Measurements from ENCODE around the gene SH3TC1.

The SH3TC1 gene

DNA sequence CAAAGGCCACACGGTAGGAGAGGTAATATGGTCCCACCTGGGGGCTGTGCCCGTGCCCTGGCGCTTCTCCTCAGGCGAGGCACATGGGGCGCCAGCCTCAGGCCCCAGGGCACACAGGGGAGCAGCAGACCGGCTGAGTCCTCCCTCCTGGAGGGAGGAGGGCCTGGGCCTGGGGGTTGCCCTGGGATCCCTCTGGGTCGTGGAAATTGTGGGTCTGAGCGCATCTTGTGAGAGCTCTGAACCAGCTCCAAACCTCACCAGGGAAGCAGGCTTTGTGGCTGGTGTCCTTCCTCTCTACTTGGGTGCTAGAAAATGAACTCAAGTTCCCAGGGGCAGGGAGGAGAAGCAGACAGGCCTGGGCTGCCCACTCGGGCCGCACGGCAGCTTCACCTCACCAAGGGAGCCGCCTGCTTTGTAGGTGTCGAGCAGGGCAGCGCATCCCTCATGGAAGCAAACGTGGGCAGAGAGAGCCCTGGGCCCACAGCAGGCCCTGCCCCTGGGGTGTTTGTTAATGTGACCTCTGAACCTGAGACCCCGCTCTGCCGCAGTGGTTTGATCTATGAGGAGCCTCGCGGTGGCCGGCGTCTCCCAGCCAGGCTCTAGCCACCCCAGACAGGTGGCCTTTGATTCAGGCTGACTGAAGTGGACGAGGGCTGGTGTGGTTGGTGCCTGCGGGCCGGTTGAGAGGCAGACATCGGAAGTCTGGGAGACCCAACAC lies 81.2 kb downstream of the SH3TC1 start:
- DNase-seq: no peak

GRCh38 chr4:8280876-8281440 lies 81.9 kb downstream of the SH3TC1 start:
- DNase-seq: no peak

DNA sequence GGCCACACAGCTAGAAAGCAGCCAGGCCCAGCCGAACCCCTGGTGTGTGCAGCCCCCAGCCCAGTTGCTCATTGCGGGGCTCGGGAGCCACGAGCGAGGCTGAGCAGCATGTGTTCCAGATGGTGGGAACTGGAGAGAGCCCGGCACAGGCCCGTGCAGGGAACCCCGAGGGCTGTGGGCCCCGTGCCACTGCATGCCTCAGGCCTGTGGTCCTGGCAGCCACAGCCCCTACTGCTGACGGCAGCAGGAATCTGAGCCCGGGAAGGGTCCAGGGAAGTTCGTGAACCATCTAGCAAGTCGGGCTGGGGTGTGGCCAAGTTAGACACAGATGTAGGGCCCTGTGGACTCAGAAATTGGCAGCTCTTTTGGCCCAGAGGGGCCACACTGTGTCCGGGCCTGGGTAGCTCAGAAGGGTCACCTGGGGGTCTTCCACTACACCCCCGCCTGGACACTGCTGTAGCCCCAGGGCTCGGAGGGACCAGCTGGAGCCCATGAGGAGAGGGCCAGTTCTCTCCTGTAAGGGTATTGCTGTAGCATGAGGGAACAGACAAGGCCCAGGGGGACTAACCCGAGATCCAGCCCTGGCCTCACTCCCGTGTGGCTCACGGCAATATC lies 82.5 kb downstream of the SH3TC1 start:
- no peak for DNase-seq

DNA sequence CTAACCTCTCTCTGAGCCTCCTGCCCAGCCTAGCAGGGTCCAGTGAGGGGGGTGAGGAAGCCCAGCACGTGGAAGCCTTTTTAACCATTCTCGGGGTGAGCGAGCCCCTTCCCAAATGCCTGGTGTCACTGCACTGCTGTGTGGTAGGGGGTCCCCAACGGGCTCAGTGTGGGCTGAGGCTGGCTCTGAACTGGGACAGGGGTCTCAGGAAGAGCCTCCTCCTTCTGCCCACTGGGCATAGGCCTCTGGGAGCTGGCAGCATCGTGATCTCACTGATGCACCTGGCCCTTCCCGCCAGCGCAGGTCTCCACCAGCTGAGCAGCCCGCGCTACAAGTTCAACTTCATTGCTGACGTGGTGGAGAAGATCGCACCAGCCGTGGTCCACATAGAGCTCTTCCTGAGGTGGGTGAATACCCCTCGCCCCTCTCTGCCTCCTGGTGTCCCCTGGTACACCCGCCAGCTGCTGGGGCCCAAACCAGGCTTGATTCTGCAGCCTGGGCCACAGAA lies 83.1 kb downstream of the SH3TC1 start:
- DNase-seq: no peak

DNA sequence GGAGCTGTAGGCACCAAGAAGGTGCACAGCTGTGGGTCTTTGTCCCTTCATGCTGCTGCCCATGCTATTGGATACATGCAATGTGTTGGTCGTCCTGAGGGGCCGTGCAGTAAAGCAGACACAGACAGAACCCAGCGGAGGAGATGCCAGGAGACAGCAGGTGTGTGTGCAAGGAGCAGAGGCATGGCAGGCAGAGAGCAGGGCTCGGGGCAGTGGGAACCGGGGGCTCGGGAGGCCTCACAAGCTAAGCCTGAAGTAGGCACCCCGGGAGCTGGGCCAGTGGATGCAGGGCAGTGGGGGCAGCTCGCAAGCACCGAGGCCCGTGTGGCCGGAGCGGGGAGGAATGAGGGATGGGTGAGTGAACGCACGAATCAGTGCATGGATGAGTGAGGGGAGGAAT lies 83.7 kb downstream of the SH3TC1 start:
- DNase-seq: no peak

- no peak for DNase-seq
These were observed 84.1 kb downstream of the SH3TC1 start for GRCh38 chr4:8283161-8283560.

DNA sequence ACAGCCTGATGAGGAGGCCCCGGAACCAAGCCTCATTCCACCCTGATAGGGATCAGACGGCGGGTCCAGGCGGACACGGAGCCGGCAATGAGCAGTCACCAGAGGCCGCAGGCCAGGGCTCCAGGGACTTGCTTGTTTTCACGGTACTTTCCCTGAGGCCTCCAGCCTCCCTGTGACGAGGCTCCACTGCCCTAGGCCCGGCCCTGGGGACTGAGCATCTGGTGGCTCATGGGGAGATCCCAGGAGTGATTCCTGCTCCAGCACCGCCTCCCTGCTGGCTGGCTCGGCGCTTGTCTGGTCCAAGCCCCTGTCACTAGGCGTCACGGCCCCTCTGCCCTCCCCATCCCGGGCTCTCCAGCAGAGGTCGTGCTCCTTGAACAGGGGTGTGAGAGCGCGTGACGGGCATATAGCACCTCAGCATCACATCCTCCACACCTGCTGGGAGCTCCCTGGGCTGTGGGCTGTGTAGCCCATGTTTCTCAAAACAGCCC lies 84.6 kb downstream of the SH3TC1 start:
- DNase-seq: no peak

GRCh38 chr4:8284391-8284790 lies 85.3 kb downstream of the SH3TC1 start:
- DNase-seq: no peak

DNA sequence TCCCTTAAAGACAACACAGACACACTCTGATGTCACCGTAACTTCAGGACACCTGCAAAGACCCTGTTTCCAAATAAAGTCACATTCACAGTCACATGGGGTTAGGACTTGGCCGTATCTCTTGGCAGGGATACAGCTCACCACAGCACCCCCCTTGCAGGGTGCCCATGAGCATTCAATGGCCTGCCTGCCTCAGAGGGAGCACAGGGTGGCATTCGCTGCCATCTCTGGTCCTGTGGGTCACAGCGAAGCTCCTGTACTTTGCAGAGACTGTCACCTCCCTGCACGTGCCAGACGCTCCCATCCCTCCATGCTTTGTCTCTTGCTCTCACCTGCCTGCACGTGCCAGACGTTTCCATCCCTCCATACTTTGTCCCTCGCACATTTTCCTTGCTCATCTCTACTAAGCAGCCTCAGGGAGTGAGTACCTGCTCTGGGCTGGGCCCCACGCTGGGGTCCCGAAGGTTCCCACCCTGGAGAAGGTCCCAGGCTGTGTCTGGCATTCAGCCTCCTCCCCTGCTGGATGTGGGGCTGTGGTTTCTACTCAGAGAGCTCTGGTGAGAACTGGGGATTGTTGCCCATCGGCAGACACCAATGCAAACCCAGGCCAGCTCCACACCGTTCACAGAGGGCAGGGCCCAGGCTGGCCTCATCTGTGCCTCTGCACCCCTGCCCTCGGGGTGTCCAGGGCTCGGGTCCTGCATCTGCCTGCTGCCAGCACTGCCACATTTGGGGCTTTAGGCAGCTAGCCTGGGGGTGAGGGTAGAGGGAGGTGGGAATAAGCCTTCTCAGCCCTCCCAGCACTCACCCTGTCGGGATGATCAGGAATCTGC lies 86.3 kb downstream of the SH3TC1 start:
- DNase-seq: no peak

GRCh38 chr4:8285976-8286718 lies 87.1 kb downstream of the SH3TC1 start:
- no peak for DNase-seq

DNA sequence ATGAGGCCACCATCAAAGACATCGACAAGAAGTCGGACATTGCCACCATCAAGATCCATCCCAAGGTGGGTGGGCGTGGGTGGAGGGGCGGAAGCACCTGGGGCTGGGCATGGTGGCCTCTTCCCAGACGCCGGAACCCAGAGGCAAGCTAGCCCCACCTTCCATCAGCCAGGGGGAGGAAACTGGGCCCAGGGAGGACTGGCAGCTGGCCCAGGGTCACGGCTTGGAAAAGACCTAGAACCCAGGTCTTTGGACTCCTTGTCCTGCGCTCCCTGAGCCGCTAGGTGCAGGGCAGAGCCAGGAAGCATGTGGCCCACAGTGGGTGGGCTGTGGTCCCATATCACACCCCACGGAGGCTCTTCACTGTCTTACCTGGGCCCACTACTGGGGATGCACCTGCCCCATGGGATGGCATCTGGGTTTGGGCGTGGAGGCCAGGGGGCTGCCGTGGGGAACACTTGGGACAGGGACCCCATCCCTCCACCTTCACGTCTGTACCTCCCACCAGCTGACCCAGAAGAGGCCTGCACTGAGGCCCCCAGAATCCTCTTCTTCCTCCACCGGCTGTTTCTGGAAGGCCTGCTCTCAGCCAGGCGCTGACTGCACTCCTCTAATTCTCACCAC lies 87.7 kb downstream of the SH3TC1 start:
- no peak for DNase-seq

DNA sequence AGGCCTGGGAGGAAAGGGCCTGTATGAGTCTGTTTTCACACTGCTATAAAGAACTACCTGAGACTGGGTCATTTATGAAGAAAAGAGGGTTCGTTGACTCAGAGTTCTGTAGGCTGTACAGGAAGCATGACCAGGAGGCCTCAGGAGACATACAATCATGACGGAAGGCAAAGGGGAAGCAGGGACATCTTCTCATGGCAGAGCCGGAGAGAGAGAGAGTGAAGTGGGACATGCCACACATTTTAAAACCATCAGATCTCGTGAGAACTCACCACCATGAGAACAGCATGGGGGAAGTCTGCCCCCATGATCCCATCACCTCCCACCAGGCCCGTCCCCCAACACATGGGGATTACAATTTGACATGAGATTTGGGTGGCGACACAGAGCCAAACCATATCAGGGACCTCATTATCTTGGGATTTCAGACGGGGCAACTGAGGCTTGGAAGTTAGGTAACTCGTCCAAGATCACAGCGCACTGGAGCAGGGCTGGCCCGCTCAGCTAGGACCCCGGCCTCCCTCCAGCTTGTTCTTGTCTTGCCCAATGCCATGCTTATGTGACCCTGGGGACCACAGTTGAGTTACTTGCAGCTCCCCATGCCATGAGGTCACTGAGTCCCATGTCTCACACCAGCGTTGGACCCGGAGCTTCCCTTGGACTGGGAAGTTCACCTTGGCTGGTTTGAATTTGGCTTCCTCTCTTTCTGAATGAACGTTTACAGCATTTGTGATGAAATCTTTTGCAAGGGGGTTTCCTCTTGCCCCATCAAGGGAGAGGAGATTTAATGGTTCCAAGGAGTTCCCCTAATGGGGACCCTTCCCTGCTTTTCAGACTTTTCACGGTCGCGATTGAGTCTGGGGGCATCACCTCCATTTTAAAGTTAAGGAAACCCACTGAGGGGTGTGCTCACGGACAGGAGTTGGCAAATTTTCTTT lies 88.5 kb downstream of the SH3TC1 start:
- DNase-seq: no peak

DNA sequence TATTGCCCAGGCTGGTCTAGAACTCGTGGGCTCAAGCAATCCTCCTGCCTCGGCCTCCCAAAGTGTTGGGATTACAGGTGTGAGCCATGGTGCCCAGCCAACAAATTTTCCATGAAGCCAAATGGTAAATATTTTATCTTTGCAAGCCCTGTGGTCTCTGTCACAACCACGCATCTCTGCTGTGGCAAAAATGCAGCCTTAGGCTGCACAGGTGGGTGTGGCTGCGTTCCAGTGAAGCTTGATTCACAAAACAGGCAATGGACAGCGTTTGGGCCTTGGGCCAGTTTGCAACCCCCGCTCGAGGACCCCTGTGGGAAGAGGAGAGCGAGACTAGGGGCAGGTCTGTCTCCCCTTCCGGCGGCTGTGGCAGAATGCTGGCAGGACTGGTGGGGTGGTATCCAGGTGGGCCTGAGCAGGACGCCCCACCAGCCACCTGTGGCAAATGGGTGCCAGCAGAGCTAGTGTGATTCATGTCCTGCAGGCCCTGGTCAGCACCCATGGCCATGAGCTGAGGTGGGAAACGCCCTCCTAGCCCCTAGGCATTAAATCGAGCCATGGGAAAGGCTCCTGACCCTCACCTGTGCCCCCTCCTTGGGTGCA lies 90.2 kb downstream of the SH3TC1 start:
- DNase-seq: no peak

- no peak for DNase-seq
These were observed 91.0 kb downstream of the SH3TC1 start for GRCh38 chr4:8289956-8290700.

GRCh38 chr4:8290701-8290970 lies 91.5 kb downstream of the SH3TC1 start:
- no peak for DNase-seq

Measured in bone marrow (tissue), 2 donors.